Right lobe of liver (tissue), 6 donors: ENCODE measurements around the gene ZBTB8A. TPM values are rescaled to one million over a fixed set of nuclear protein-coding genes. Genes with fewer than 3 reads are reported as not detected.

ENCODE experiments used
- ATAC-seq, 4 donors: fragments of 200-7000 bp; cut with Tn5 transposase; one replicate each; pipeline ENCODE4 v1.9.1; 2020; ENCODE audit warnings: mild to moderate bottlenecking in 4 of 4, moderate library complexity in 4 of 4
- DNase-seq, 3 donors: peaks; one replicate each; pipeline ENCODE4 v3.0.0-alpha.2; 2020
- H3K27ac ChIP-seq, 3 donors: fragments of 200-600 bp; one replicate each; pipeline ENCODE4 v1.8.0; 2022
- H3K27me3 ChIP-seq, 2 donors: fragments of 200-600 bp; one replicate each; pipeline ENCODE4 v1.8.0; 2022
- H3K36me3 ChIP-seq, 4 donors: fragments of 200-600 bp; sonication (generic) in 1 of 4; one replicate each; pipeline versions ENCODE4 v1.5.1 to v1.8.0; 2017 to 2022; ENCODE audit warnings: control low read depth in 1 of 4
- H3K4me1 ChIP-seq, 4 donors: fragments of 200-600 bp; sonication (generic) in 1 of 4; one replicate each; pipeline versions ENCODE4 v1.5.1 to v1.8.0; 2017 to 2022; ENCODE audit warnings: control low read depth in 1 of 4
- H3K4me3 ChIP-seq, 3 donors: fragments of 200-600 bp; one replicate each; pipeline ENCODE4 v1.8.0; 2022
- H3K9me3 ChIP-seq, 4 donors: fragments of 200-600 bp; sonication (generic) in 1 of 4; one replicate each; pipeline versions ENCODE4 v1.5.1 to v1.8.0; 2017 to 2022; ENCODE audit warnings: control low read depth in 1 of 4
- CTCF ChIP-seq, 4 donors: fragments of 200-600 bp in 3 of 4; fragments of 450-650 bp in 1 of 4; IDR thresholded peaks; one replicate each; pipeline versions ENCODE4 v1.5.1 to v1.8.0; 2016 to 2022; ENCODE audit warnings: antibody characterized with exemption in 4 of 4, mild to moderate bottlenecking in 2 of 4
- POLR2A ChIP-seq: fragments of 450-650 bp; IDR thresholded peaks from one replicate; pipeline ENCODE4 v1.6.1; 2017; ENCODE audit warnings: antibody characterized with exemption, mild to moderate bottlenecking
- WGBS: methylation state at CpG from one replicate; pipeline ENCODE4 v1.1.6; 2018; ENCODE audit warnings: low coverage, low lambda C conversion rate; ENCODE audit not compliant: insufficient coverage; ENCODE audit errors: missing lambda C conversion rate; 5-methylcytosine and 5-hydroxymethylcytosine counted together
- intact Hi-C, 2 donors: fragments of 100-400 bp; cut with DNase I; formaldehyde crosslinking; loops; one replicate each; pipeline versions ENCODE4 v1.11.2 to v1.14.1; 2022
- long read RNA-seq: library from polyadenylated mRNA; unstranded; transcript quantifications from one replicate; pipeline ENCODE4 v2.0.0, GENCODE V29; 2019
- total RNA-seq, 6 experiments: library from RNA; depleted of rRNA in 2 of 6; stranded (reverse); fragments of >200 nt in 2 of 6; fragmentation: NEBNext Ultra II Directional in 3 of 6; extraction: Animal tissue kit (Norgen Biotek cat#: 25700) in 3 of 6; gene quantifications; one replicate each; pipeline versions ENCODE4 v1.1.0 to v1.2.4, GENCODE V29; 2016 to 2023
- donor health status: DM: no; HTN: yes; CAD: no.
- donor health status: DM: no; HTN: no; CAD: no.
- donor health status: DM: no; HTN: no; CAD: no.
- donor health status: DM: no; HTN: yes; CAD: no.
- donor health status: DM: no; HTN: yes; CAD: no.

ZBTB8A gene
- total RNA-seq: 1 to 10 TPM; 1.6 to 3.4 (median 2.3) TPM
- long read RNA-seq, partial matches to known transcripts: 0 of 1 reads
- long read RNA-seq, other reads (novel, unspliced or antisense): 1 of 1 reads

DNA sequence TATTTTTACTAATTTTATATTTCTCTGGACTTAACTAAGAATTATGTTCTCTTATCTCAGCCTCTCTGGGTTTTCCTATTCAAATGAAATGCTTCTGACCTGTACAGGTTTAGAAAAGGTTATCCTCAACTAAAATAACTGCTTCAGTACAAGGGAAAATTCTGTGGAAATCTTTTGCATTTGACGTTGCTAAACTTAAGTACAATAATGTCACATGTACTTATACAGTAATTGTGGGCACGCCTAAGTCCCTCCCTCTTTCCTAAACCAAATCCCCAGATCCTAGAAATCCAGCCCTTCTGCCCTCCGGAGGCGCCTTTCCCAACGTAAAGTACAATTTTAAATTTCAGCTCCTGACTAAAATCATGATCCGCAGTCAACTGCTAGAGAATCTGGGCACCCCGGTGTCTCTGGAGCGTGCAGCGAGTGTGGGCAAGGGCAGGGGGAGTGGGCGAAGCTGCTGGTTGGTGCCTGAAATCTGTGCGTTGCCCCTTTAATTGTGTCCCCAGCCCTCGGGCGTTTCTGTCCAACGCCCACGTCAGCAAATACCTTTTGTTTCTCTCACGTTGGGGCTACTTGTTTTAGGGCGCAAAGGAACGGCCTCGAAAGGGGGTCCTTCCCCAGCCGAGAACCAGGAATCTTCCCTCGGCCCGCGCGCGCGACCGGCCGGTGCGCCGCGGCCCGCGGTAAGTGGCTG lies at the start of gene ZBTB8A:
Gene ZBTB8A, plus strand, starts transcription at position 541 of the 697 bp plus-strand sequence. CDS start 53,505 bp downstream, outside the sequence.
- DNase-seq: peak; percentile 42 to 61 (median 56)
- intact Hi-C loops: no loop called here
- TF ChIP-seq CTCF (IDR thresholded peaks at IDR 0.05) (no peak), POLR2A (no peak)
- H3K4me1 ChIP-seq: no peaks in the 10 kb centered on the region
- ATAC-seq: peak; percentile 56 to 77 (median 72)
- peak within 1 kb of the TSS in 2 of 3 donors; percentile 25 to 31 for H3K27ac ChIP-seq
- 0% methylated on average over 10 of the region's 33 CpGs for WGBS
- no peaks in the 10 kb centered on the region for H3K27me3 ChIP-seq
- H3K9me3 ChIP-seq: no peaks in the 10 kb centered on the region
- peak within 1 kb of the TSS; percentile 46 to 61 (median 55) for H3K4me3 ChIP-seq
- no peaks in the 10 kb centered on the region for H3K36me3 ChIP-seq

- Histone ChIP-seq H3K27ac (no peak overlapping the region), H3K9me3 (no peaks in the 10 kb centered on the region), H3K4me1 (no peaks in the 10 kb centered on the region), H3K27me3 (no peaks in the 10 kb centered on the region), H3K4me3 (no peak overlapping the region), H3K36me3 (no peaks in the 10 kb centered on the region)
- TF ChIP-seq POLR2A: no peak
- TF ChIP-seq CTCF (IDR thresholded peaks at IDR 0.05): no peak
- intact Hi-C loops: no loop called here
- DNase-seq (no peak), ATAC-seq (no peak)
- WGBS: 87% methylated on average over 3 of the region's 3 CpGs
Measured at GRCh38 chr1:32489774-32490454, 49.3 kb upstream of the ZBTB8A start.

DNA sequence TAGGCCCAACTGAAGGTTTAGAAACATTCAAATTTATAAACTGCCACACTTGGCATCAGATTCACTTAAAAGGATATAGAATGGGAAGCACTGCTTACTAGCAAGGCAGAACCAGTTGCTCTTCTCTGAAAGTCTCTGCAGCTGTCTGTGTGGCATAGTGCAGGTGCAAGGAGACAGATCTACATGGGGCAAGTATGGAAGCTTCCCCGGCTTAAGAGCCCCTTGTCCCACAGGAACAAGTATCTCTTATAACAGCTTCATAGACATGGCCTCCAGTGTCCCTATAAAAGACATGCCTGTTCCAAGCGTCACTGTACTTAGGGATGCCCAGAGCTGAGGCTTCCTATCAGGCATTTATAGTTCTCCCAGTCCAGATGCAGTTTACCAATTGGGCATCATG lies 47.8 kb upstream of the ZBTB8A start:
- TF ChIP-seq POLR2A (no peak), CTCF (IDR thresholded peaks at IDR 0.05) (no peak)
- ATAC-seq (no peak), DNase-seq (no peak)
- intact Hi-C loops: no loop called here
- Histone ChIP-seq H3K9me3 (no peaks in the 10 kb centered on the region), H3K36me3 (no peaks in the 10 kb centered on the region), H3K27ac (no peak overlapping the region), H3K27me3 (no peaks in the 10 kb centered on the region), H3K4me1 (no peaks in the 10 kb centered on the region), H3K4me3 (no peak overlapping the region)
- WGBS: 93% methylated on average over 2 of the region's 2 CpGs

DNA sequence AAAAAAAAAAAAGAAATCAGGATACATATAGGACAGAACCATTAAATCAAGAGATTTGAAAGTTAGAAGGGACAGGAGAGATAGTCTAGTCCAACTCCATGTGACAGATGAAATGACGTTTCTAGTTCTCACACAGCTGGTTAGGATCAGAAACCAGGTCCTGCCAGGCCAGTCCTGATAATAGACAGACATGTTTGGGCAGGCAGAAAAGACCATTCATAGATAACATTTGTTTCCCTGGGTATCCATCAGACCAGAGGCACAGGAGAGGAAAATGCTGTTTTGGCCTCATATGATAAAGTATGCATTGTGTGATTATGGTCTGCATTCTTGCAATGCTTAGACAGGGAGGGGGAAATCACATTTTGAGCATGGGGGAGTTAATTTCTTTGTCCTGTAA lies 45.0 kb upstream of the ZBTB8A start:
- H3K36me3 ChIP-seq: no peaks in the 10 kb centered on the region
- no peak overlapping the region for H3K27ac ChIP-seq
- DNase-seq (no peak), ATAC-seq (no peak)
- H3K4me1 ChIP-seq: no peaks in the 10 kb centered on the region
- H3K9me3 ChIP-seq: no peaks in the 10 kb centered on the region
- H3K4me3 ChIP-seq: no peak overlapping the region
- TF ChIP-seq CTCF (IDR thresholded peaks at IDR 0.05): no peak
- no peak for TF ChIP-seq POLR2A
- intact Hi-C loops: no loop called here
- 54% methylated on average over 1 of the region's 1 CpG for WGBS
- H3K27me3 ChIP-seq: no peaks in the 10 kb centered on the region
